ENCODE results near the gene ANKS1B.
A peak's percentile ranks its signal among the peaks of the same experiment; 100 is the strongest.

The ANKS1B gene

GRCh38 chr12:99278899-99279298, 705.8 kb downstream of the ANKS1B start:
- DNase-seq (ENCODE audit: low spot score): no peak

GRCh38 chr12:99277591-99278379, 707.0 kb downstream of the ANKS1B start:
- no peak for DNase-seq (ENCODE audit: low spot score)

- DNase-seq (ENCODE audit: low spot score): no peak
Measured at GRCh38 chr12:99271071-99271470, 713.7 kb downstream of the ANKS1B start.

- DNase-seq (ENCODE audit: low spot score): no peak
Measured at GRCh38 chr12:99267038-99267437, 717.7 kb downstream of the ANKS1B start.

- no peak for DNase-seq (ENCODE audit: low spot score)
Measured at GRCh38 chr12:99265648-99266047, 719.1 kb downstream of the ANKS1B start.

GRCh38 chr12:99261256-99261655, 723.5 kb downstream of the ANKS1B start:
- DNase-seq (ENCODE audit: low spot score): no peak

GRCh38 chr12:99260456-99260996, 724.2 kb downstream of the ANKS1B start:
- no peak for DNase-seq (ENCODE audit: low spot score)

- DNase-seq (ENCODE audit: low spot score): no peak
Measured at GRCh38 chr12:99259040-99259934, 725.4 kb downstream of the ANKS1B start.

- no peak for DNase-seq (ENCODE audit: low spot score)
Measured at GRCh38 chr12:99257672-99258071, 727.1 kb downstream of the ANKS1B start.

GRCh38 chr12:99253068-99253467, 731.7 kb downstream of the ANKS1B start:
- peak; percentile 22 for DNase-seq (ENCODE audit: low spot score)

- no peak for DNase-seq (ENCODE audit: low spot score)
Measured at GRCh38 chr12:99250091-99250490, 734.6 kb downstream of the ANKS1B start.

GRCh38 chr12:99249543-99249942, 735.2 kb downstream of the ANKS1B start:
- no peak for DNase-seq (ENCODE audit: low spot score)

- peak; percentile 68 for DNase-seq (ENCODE audit: low spot score)
Measured at GRCh38 chr12:99237907-99238538, 746.7 kb downstream of the ANKS1B start.

GRCh38 chr12:99235381-99235780, 749.4 kb downstream of the ANKS1B start:
- no peak for DNase-seq (ENCODE audit: low spot score)

- no peak for DNase-seq (ENCODE audit: low spot score)
Measured at GRCh38 chr12:99234702-99235101, 750.0 kb downstream of the ANKS1B start.

GRCh38 chr12:99232324-99232723, 752.4 kb downstream of the ANKS1B start:
- DNase-seq (ENCODE audit: low spot score): no peak

- no peak for DNase-seq (ENCODE audit: low spot score)
Measured at GRCh38 chr12:99231031-99231430, 753.7 kb downstream of the ANKS1B start.

- no peak for DNase-seq (ENCODE audit: low spot score)
Measured at GRCh38 chr12:99224237-99224636, 760.5 kb downstream of the ANKS1B start.

- no peak for DNase-seq (ENCODE audit: low spot score)
Measured at GRCh38 chr12:99223579-99223978, 761.2 kb downstream of the ANKS1B start.

GRCh38 chr12:99213047-99213446, 771.7 kb downstream of the ANKS1B start:
- DNase-seq (ENCODE audit: low spot score): no peak

GRCh38 chr12:99212275-99212674, 772.5 kb downstream of the ANKS1B start:
- DNase-seq (ENCODE audit: low spot score): no peak

- no peak for DNase-seq (ENCODE audit: low spot score)
Measured at GRCh38 chr12:99205111-99205510, 779.6 kb downstream of the ANKS1B start.
